GM23248 (cell line): ENCODE measurements around the gene MISP3. TPM values are rescaled to one million over a fixed set of nuclear protein-coding genes. Genes with fewer than 3 reads are reported as not detected.
"Not testable (repeated sequence)": the region's sequence is repeated elsewhere in the genome, so short reads cannot be mapped to it uniquely, and the experiment has no call there.

Experiments
- DNase-seq: peaks from one replicate; pipeline ENCODE4 v3.0.0-alpha.2; 2015
- H2AFZ ChIP-seq: fragments of 200-600 bp; sonication (generic); 2 replicates; pipeline ENCODE4 v1.6.1; 2016; ENCODE audit warnings: antibody characterized with exemption
- H3F3A ChIP-seq: fragments of 200-600 bp; sonication (generic); 2 replicates; pipeline ENCODE4 v1.6.1; 2016; ENCODE audit warnings: mild to moderate bottlenecking, antibody characterized with exemption, mixed run types; ENCODE audit not compliant: insufficient read depth
- H3K27ac ChIP-seq: fragments of 200-600 bp; sonication (generic); 2 replicates; pipeline ENCODE4 v1.5.1; 2016; ENCODE audit warnings: mild to moderate bottlenecking
- H3K27me3 ChIP-seq: fragments of 200-600 bp; sonication (generic); replicated peaks from 2 replicates; pipeline ENCODE4 v1.6.1; 2016; ENCODE audit warnings: mild to moderate bottlenecking; ENCODE audit not compliant: insufficient read depth
- H3K36me3 ChIP-seq: fragments of 200-600 bp; sonication (generic); 2 replicates; pipeline ENCODE4 v1.6.1; 2016; ENCODE audit warnings: low read depth, mild to moderate bottlenecking
- H3K4me1 ChIP-seq: fragments of 200-600 bp; sonication (generic); 2 replicates; pipeline ENCODE4 v1.6.1; 2016; ENCODE audit warnings: mild to moderate bottlenecking; ENCODE audit not compliant: insufficient read depth
- H3K4me2 ChIP-seq: fragments of 200-600 bp; sonication (generic); one replicate; pipeline ENCODE4 v1.6.1; 2016; ENCODE audit warnings: mild to moderate bottlenecking; ENCODE audit not compliant: unreplicated experiment
- H3K4me3 ChIP-seq: fragments of 200-600 bp; sonication (generic); 2 replicates; pipeline ENCODE4 v1.5.1; 2016; ENCODE audit warnings: mild to moderate bottlenecking
- H3K79me2 ChIP-seq: fragments of 200-600 bp; sonication (generic); 2 replicates; pipeline ENCODE4 v1.6.1; 2016; ENCODE audit warnings: mild to moderate bottlenecking; ENCODE audit not compliant: insufficient read depth
- H3K9ac ChIP-seq: fragments of 200-600 bp; sonication (generic); 2 replicates; pipeline ENCODE4 v1.6.1; 2016; ENCODE audit warnings: mild to moderate bottlenecking
- H3K9me2 ChIP-seq: fragments of 200-600 bp; sonication (generic); 2 replicates; pipeline ENCODE4 v1.6.1; 2016; ENCODE audit warnings: mixed run types, mild to moderate bottlenecking, moderate library complexity; ENCODE audit not compliant: insufficient read depth
- H3K9me3 ChIP-seq: fragments of 200-600 bp; sonication (generic); one replicate; pipeline ENCODE4 v1.6.1; 2017; ENCODE audit warnings: low read depth
- H4K20me1 ChIP-seq: fragments of 200-600 bp; sonication (generic); 2 replicates; pipeline ENCODE4 v1.6.0; 2016; ENCODE audit not compliant: insufficient read depth
- EZH2 ChIP-seq: fragments of 200-600 bp; sonication (generic); IDR thresholded peaks from 2 replicates; pipeline ENCODE4 v1.6.1; 2018; ENCODE audit warnings: antibody characterized with exemption, mild to moderate bottlenecking; ENCODE audit not compliant: insufficient read depth, poor library complexity, severe bottlenecking
- EZH2phosphoT487 ChIP-seq: fragments of 200-600 bp; sonication (generic); IDR thresholded peaks from 2 replicates; pipeline ENCODE4 v1.6.1; 2018; ENCODE audit warnings: antibody characterized with exemption, moderate library complexity, mild to moderate bottlenecking, low read depth; ENCODE audit not compliant: insufficient read depth
- WGBS, 2 experiments: methylation state at CpG; one replicate each; pipeline ENCODE4 v1.1.6; 2015 to 2017; ENCODE audit warnings: low lambda C conversion rate in 2 of 2, low coverage in 1 of 2; ENCODE audit errors: missing lambda C conversion rate in 2 of 2; 5-methylcytosine and 5-hydroxymethylcytosine counted together
- in situ Hi-C: fragments of 300-500 bp; cut with MboI; formaldehyde crosslinking; loops from 2 replicates; pipeline ENCODE4 v1.15.0; 2020
- polyA plus RNA-seq: library from polyadenylated mRNA; unstranded; fragments of >200 nt; fragmentation: Nextera tagmentation; extraction: Ambion mirVana; gene quantifications from 2 replicates; pipeline ENCODE4 v1.2.1, GENCODE V29; 2016
- total RNA-seq: library from RNA; depleted of rRNA; stranded (reverse); fragments of >200 nt; shearing (Covaris generic); gene quantifications from 2 replicates; pipeline ENCODE4 v1.2.3, GENCODE V29; 2014; rRNA removed

MISP3 gene
- total RNA-seq (1.3 TPM in 1 of 2 replicates, not detected in the other), polyA plus RNA-seq (2.0 and 2.7 TPM in 2 replicates)

DNA sequence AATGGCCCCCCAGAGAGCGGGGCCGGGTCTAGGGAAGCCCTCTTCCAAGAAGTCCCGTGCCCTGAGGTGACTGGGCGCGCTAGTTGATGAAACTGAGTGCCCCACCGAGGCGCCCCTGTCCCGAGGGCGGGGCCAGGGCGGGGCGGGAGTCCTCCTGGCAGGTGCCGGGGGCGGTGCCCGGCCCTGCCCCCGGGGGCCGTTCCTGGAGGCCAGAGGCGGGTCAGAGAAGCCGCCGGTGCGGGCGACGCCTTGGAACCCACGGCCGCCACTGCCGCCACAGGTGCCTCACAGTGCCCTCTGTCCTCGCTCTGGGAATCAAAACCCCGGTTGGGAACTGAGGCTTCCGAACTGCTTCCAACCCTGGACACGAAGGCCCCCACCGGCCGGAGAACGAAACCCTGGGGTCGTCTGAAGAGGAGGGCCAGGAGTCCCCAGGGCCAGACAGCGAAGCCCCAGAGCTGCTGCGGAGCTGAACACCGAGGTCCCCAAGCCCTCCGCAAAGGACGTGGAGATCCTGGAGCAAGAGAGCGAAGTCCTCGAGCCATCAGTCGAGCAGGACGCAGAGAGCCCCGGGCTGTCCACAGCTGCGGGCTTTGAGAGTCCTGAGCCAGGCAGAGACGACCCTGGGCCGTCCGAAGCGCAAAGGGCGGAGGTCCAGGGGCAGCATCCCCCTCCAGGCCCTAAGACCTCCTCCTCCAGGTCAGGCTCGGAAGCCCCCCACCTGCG is at the start of gene MISP3:
Gene MISP3, plus strand, starts transcription at position 252 of the 726 bp plus-strand sequence. CDS start 524 bp downstream, outside the sequence.
- H3K9me2 ChIP-seq, result no peaks in the 10 kb centered on the region
- in situ Hi-C loops, result loop anchor here (10.0 kb wide), 1 partner anchor 188 kb away; no protein-coding TSS in a partner anchor
- no peaks in the 10 kb centered on the region for H3K36me3 ChIP-seq
- peaks cover 6% of the 10 kb centered on the region for H3K4me1 ChIP-seq
- TF ChIP-seq EZH2phosphoT487 (no peak), EZH2 (no peak)
- DNase-seq, result peak; percentile 62
- H3K4me3 ChIP-seq, result peak within 1 kb of the TSS; percentile 92
- WGBS, 2 experiments, result 3% methylated on average over 32 to 36 of the region's 51 CpGs
- H4K20me1 ChIP-seq, result no peaks in the 10 kb centered on the region
- H3K27ac ChIP-seq, result peak within 1 kb of the TSS; percentile 40
- peak within 1 kb of the TSS; percentile 97 for H2AFZ ChIP-seq
- no peaks in the 10 kb centered on the region for H3K79me2 ChIP-seq
- no peaks in the 10 kb centered on the region for H3K27me3 ChIP-seq
- H3K9ac ChIP-seq, result peak within 1 kb of the TSS; percentile 76
- H3F3A ChIP-seq, result no peaks in the 10 kb centered on the region
- peak within 1 kb of the TSS; percentile 95 for H3K4me2 ChIP-seq
- H3K9me3 ChIP-seq, result no peaks in the 10 kb centered on the region

DNA sequence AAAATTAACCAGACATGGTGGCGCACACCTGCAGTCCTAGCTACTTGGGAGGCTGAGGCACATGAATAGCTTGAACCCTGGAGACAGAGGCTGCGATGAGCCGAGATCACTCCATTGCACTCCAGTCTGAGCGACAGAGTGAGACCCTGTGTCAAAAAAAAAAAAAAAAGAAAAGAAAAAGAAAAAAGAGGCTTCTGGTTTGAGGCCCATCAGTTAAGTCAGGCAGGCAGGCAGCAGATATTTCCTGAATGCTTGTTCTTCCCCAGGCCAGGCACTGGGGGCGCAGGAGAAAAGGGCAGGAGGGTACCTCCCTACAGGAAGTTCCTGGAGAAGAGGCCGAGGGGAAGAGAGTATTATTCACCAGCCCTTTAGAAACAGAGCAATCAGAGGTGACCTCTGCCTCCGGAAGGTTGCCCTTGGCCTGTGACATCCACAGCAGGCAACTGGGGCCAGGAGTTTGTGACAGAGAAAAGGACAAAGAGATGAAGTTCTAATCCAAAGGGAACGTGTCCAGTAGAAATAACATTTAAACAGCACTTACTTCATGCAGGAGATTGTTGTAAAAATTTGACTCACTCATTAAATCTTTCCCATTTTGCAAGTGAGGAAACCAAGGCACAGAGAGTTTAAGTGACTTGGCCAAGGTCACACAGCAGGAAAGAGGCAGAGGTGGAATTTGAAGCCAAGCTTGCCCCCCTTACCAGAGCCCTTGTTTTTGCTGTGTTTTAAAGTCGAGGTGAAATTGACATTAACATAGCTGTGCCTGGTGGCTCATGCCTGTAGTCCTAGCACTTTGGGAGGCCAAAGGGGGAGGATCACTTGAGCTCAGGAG is 49.0 kb upstream of the MISP3 start:
- Histone ChIP-seq H3K9me3 (no peaks in the 10 kb centered on the region), H3F3A (no peaks in the 10 kb centered on the region), H3K4me3 (no peak overlapping the region), H2AFZ (peak overlapping the region; percentile 73), H3K27ac (no peak overlapping the region), H3K36me3 (no peaks in the 10 kb centered on the region), H3K4me1 (peaks cover 3% of the 10 kb centered on the region; the same call in 1 of the 2 replicates), H3K79me2 (no peaks in the 10 kb centered on the region), H3K9ac (no peak overlapping the region), H3K9me2 (no peaks in the 10 kb centered on the region), H4K20me1 (no peaks in the 10 kb centered on the region), H3K27me3 (no peaks in the 10 kb centered on the region), H3K4me2 (no peak overlapping the region)
- 58 to 63% methylated on average over 9 of the region's 9 CpGs for WGBS, 2 experiments
- peak; percentile 73 for DNase-seq
- in situ Hi-C loops, result no loop called here
- TF ChIP-seq EZH2phosphoT487 (no peak), EZH2 (no peak)

DNA sequence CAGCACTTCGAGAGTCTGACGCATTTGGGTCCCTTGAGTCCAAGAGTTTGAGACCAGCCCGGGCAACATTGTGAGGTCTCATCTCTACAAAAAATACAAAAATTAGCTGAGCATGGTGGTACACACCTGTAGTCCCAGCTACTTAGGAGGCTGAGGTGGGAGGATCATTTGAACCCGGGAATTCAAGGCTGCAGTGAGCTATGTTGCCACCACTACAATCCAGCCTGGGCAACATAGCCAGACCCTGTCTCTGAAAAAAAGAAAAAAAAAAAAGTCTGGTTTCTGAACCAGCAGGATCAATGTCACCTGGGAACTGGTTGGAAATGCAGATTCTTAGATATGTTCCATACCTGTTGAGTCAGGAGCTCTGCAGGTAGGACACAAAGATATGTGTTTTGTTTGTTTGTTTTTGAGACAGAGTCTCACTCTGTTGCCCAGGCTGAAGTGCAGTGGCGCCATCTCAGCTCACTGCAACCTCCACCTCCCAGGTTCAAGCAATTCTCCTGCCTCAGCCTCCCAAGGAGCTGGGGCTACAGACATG is 45.9 kb upstream of the MISP3 start:
- in situ Hi-C loops, DNase-seq, H3K36me3 ChIP-seq, H3K9ac ChIP-seq, H3F3A ChIP-seq, H3K4me2 ChIP-seq, H4K20me1 ChIP-seq, H3K9me3 ChIP-seq, H3K79me2 ChIP-seq, H3K4me1 ChIP-seq, H3K4me3 ChIP-seq, H2AFZ ChIP-seq, H3K27me3 ChIP-seq, H3K27ac ChIP-seq, H3K9me2 ChIP-seq: not testable (repeated sequence)
- WGBS, 2 experiments, result 84% methylated on average over 5 of the region's 5 CpGs

DNA sequence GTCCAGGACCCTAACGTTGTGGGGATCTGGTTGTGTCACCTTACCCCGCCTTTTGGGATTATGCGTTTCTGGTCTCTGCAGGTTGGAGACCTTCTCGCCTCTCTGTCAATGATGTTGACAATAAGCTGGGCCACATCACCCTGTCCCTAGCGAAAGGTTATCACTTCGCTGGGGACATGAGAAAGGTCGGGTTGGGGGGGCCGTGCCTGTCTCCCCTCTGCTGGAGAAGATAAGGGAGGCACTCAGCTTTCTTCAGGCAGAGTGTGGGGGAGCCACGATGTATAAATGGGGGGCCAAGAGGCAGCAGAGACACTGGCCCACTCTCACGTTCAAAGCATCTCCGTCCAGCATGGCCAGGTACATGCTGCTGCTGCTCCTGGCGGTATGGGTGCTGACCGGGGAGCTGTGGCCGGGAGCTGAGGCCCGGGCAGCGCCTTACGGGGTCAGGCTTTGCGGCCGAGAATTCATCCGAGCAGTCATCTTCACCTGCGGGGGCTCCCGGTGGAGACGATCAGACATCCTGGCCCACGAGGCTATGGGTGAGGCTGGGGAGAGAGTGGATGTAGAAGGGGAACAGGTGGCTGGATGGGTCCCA is 44.6 kb upstream of the MISP3 start, which contains the start of gene RLN3:
Gene RLN3, plus strand, starts transcription at position 293 of the 595 bp plus-strand sequence. Its CDS starts 57 bp downstream, at position 350.
- H3K79me2 ChIP-seq, result no peaks in the 10 kb centered on the region
- no peak within 1 kb of the TSS for H3K9ac ChIP-seq
- H3F3A ChIP-seq, result no peaks in the 10 kb centered on the region
- TF ChIP-seq EZH2, result no peak
- TF ChIP-seq EZH2phosphoT487, result no peak
- no peaks in the 10 kb centered on the region for H3K27me3 ChIP-seq
- H3K27ac ChIP-seq, result no peak within 1 kb of the TSS
- peaks cover 3% of the 10 kb centered on the region; the same call in 1 of the 2 replicates for H3K4me1 ChIP-seq
- no peaks in the 10 kb centered on the region for H3K9me2 ChIP-seq
- 65 to 74% methylated on average over 20 to 23 of the region's 24 CpGs for WGBS, 2 experiments
- H3K9me3 ChIP-seq, result no peaks in the 10 kb centered on the region
- H4K20me1 ChIP-seq, result no peaks in the 10 kb centered on the region
- no peak within 1 kb of the TSS for H2AFZ ChIP-seq
- no peaks in the 10 kb centered on the region for H3K36me3 ChIP-seq
- no peak for DNase-seq
- no peak within 1 kb of the TSS for H3K4me2 ChIP-seq
- in situ Hi-C loops, result no loop called here
- no peak within 1 kb of the TSS for H3K4me3 ChIP-seq
